SU-DHL-6 (cell line): ENCODE data around the gene UROC1.

ENCODE experiments used
- CTCF ChIP-seq: fragments of 200-600 bp; sonication (generic); IDR thresholded peaks from one replicate; pipeline ENCODE4 v1.5.1; 2017; ENCODE audit warnings: antibody characterized with exemption, mild to moderate bottlenecking, low read length, moderate library complexity; ENCODE audit not compliant: insufficient read depth, poor library complexity, severe bottlenecking
- EZH2phosphoT487 ChIP-seq: fragments of 200-600 bp; sonication (generic), shearing (Covaris generic); conservative IDR thresholded peaks from 2 replicates; pipeline ENCODE4 v1.6.1; 2018; ENCODE audit warnings: mild to moderate bottlenecking, antibody characterized with exemption, low read length, moderate library complexity, mixed read lengths

- TF ChIP-seq CTCF = no peak
- no peak for TF ChIP-seq EZH2phosphoT487
Observed at GRCh38 chr3:126445506-126445905, 72.1 kb downstream of the UROC1 start.
